Right lobe of liver (tissue), 6 donors: ENCODE measurements around the gene UQCRC1. TPM values are rescaled to one million over a fixed set of nuclear protein-coding genes. Genes with fewer than 3 reads are reported as not detected.
A peak's percentile ranks its signal among the peaks of the same experiment; 100 is the strongest.

Source experiments
- ATAC-seq, 4 donors: fragments of 200-7000 bp; cut with Tn5 transposase; one replicate each; pipeline ENCODE4 v1.9.1; 2020; ENCODE audit warnings: mild to moderate bottlenecking in 4 of 4, moderate library complexity in 4 of 4
- DNase-seq, 3 donors: peaks; one replicate each; pipeline ENCODE4 v3.0.0-alpha.2; 2020
- H3K27ac ChIP-seq, 3 donors: fragments of 200-600 bp; one replicate each; pipeline ENCODE4 v1.8.0; 2022
- H3K27me3 ChIP-seq, 2 donors: fragments of 200-600 bp; one replicate each; pipeline ENCODE4 v1.8.0; 2022
- H3K36me3 ChIP-seq, 4 donors: fragments of 200-600 bp; sonication (generic) in 1 of 4; one replicate each; pipeline versions ENCODE4 v1.5.1 to v1.8.0; 2017 to 2022; ENCODE audit warnings: control low read depth in 1 of 4
- H3K4me1 ChIP-seq, 4 donors: fragments of 200-600 bp; sonication (generic) in 1 of 4; one replicate each; pipeline versions ENCODE4 v1.5.1 to v1.8.0; 2017 to 2022; ENCODE audit warnings: control low read depth in 1 of 4
- H3K4me3 ChIP-seq, 3 donors: fragments of 200-600 bp; one replicate each; pipeline ENCODE4 v1.8.0; 2022
- H3K9me3 ChIP-seq, 4 donors: fragments of 200-600 bp; sonication (generic) in 1 of 4; one replicate each; pipeline versions ENCODE4 v1.5.1 to v1.8.0; 2017 to 2022; ENCODE audit warnings: control low read depth in 1 of 4
- CTCF ChIP-seq, 4 donors: fragments of 200-600 bp in 3 of 4; fragments of 450-650 bp in 1 of 4; IDR thresholded peaks; one replicate each; pipeline versions ENCODE4 v1.5.1 to v1.8.0; 2016 to 2022; ENCODE audit warnings: antibody characterized with exemption in 4 of 4, mild to moderate bottlenecking in 2 of 4
- POLR2A ChIP-seq: fragments of 450-650 bp; IDR thresholded peaks from one replicate; pipeline ENCODE4 v1.6.1; 2017; ENCODE audit warnings: antibody characterized with exemption, mild to moderate bottlenecking
- WGBS: methylation state at CpG from one replicate; pipeline ENCODE4 v1.1.6; 2018; ENCODE audit warnings: low coverage, low lambda C conversion rate; ENCODE audit not compliant: insufficient coverage; ENCODE audit errors: missing lambda C conversion rate; 5-methylcytosine and 5-hydroxymethylcytosine counted together
- intact Hi-C, 2 donors: fragments of 100-400 bp; cut with DNase I; formaldehyde crosslinking; loops; one replicate each; pipeline versions ENCODE4 v1.11.2 to v1.14.1; 2022
- total RNA-seq, 6 experiments: library from RNA; depleted of rRNA in 2 of 6; stranded (reverse); fragments of >200 nt in 2 of 6; fragmentation: NEBNext Ultra II Directional in 3 of 6; extraction: Animal tissue kit (Norgen Biotek cat#: 25700) in 3 of 6; gene quantifications; one replicate each; pipeline versions ENCODE4 v1.1.0 to v1.2.4, GENCODE V29; 2016 to 2023
- donor health status: DM: no; HTN: yes; CAD: no.
- donor health status: DM: no; HTN: no; CAD: no.
- donor health status: DM: no; HTN: no; CAD: no.
- donor health status: DM: no; HTN: yes; CAD: no.
- donor health status: DM: no; HTN: yes; CAD: no.

UQCRC1 gene
- total RNA-seq, 6 experiments from 2014 or later, result 176 to 329 (median 213) TPM

GRCh38 chr3:48635222-48636021 lies 26.0 kb upstream of the UQCRC1 start, which contains the start of gene SLC26A6:
TSS of gene SLC26A6 (minus strand) at chr3:48635461. CDS start at chr3:48635393, 68 bp downstream.
- Histone ChIP-seq H3K4me3 (peak within 1 kb of the TSS; percentile 66 to 95 (median 93)), H3K27me3 (no peaks in the 10 kb centered on the region), H3K36me3 (no peaks in the 10 kb centered on the region), H3K27ac (peak within 1 kb of the TSS; percentile 44 to 62 (median 48)), H3K4me1 (peaks cover 0 to 11% (median 0%) of the 10 kb centered on the region in 4 donors), H3K9me3 (no peaks in the 10 kb centered on the region)
- ATAC-seq (peak; percentile 97 to 99 (median 97)), DNase-seq (peak; percentile 98 to 99 (median 98))
- intact Hi-C loops, result no loop called here
- WGBS, result 2% methylated on average over 25 of the region's 68 CpGs
- TF ChIP-seq CTCF (IDR thresholded peaks at IDR 0.05), result peak; percentile 26 to 47 (median 44)
- peak; percentile 76 for TF ChIP-seq POLR2A

GRCh38 chr3:48634661-48635221 lies 25.3 kb upstream of the UQCRC1 start:
- Histone ChIP-seq H3K27ac (peak overlapping the region; percentile 19 to 50 (median 44)), H3K9me3 (no peaks in the 10 kb centered on the region), H3K4me3 (peak overlapping the region; percentile 66 to 95 (median 93)), H3K4me1 (peaks cover 0 to 11% (median 0%) of the 10 kb centered on the region in 4 donors), H3K36me3 (peaks cover 0 to 4% (median 0%) of the 10 kb centered on the region in 4 donors), H3K27me3 (no peaks in the 10 kb centered on the region)
- DNase-seq (peak; percentile 70 to 74 (median 73)), ATAC-seq (peak; percentile 58 to 67 (median 62))
- no CpG with 5 or more reads among the region's 30 CpGs for WGBS
- intact Hi-C loops, result no loop called here
- TF ChIP-seq CTCF (IDR thresholded peaks at IDR 0.05) (no peak), POLR2A (no peak)

- Histone ChIP-seq H3K36me3 (peaks cover 0 to 7% (median 0%) of the 10 kb centered on the region in 4 donors), H3K27me3 (no peaks in the 10 kb centered on the region), H3K27ac (no peak overlapping the region), H3K9me3 (no peaks in the 10 kb centered on the region), H3K4me3 (no peak overlapping the region), H3K4me1 (peaks cover 0 to 11% (median 0%) of the 10 kb centered on the region in 4 donors)
- ATAC-seq, result no peak
- WGBS, result no CpG with 5 or more reads among the region's 2 CpGs
- TF ChIP-seq POLR2A, result no peak
- no peak for TF ChIP-seq CTCF (IDR thresholded peaks at IDR 0.05)
- DNase-seq, result no peak
- intact Hi-C loops, result no loop called here
Measured at GRCh38 chr3:48633743-48634142, 24.3 kb upstream of the UQCRC1 start.

GRCh38 chr3:48633256-48633655 lies 23.8 kb upstream of the UQCRC1 start:
- Histone ChIP-seq H3K9me3 (no peaks in the 10 kb centered on the region), H3K27me3 (no peaks in the 10 kb centered on the region), H3K36me3 (peaks cover 0 to 7% (median 0%) of the 10 kb centered on the region in 4 donors), H3K4me1 (peaks cover 0 to 11% (median 0%) of the 10 kb centered on the region in 4 donors), H3K4me3 (no peak overlapping the region), H3K27ac (no peak overlapping the region)
- TF ChIP-seq POLR2A, result no peak
- 100% methylated on average over 4 of the region's 15 CpGs for WGBS
- intact Hi-C loops, result no loop called here
- ATAC-seq (no peak), DNase-seq (no peak)
